HEK293 (cell line): ENCODE measurements around the gene BACH2.

Experiments
- CTCF ChIA-PET: fragments of 350-600 bp; formaldehyde crosslinking; extraction: SDS; loops from one replicate; lab custom pipeline; 2021; ENCODE audit warnings: antibody characterized with exemption; lab: Yijun Ruan, JAX
- POLR2A ChIA-PET: fragments of 300-600 bp; formaldehyde crosslinking; extraction: SDS; loops from one replicate; lab custom pipeline; 2020; ENCODE audit warnings: antibody characterized with exemption, inconsistent platforms; lab: Yijun Ruan, JAX
- H3K27ac ChIP-seq: fragments of 200-500 bp; sonication (Bioruptor generic); 2 replicates; pipeline ENCODE4 v1.5.1; 2014; ENCODE audit warnings: low read depth, low read length, control low read depth, inconsistent platforms; ENCODE audit errors: extremely low read depth
- H3K36me3 ChIP-seq, 2 experiments: fragments of 200-500 bp in 1 of 2; sonication (Bioruptor generic) in 1 of 2; 1 replicate in 1 of 2; 2 replicates in 1 of 2; pipeline ENCODE4 v1.5.1; 2014 to 2017; ENCODE audit warnings: inconsistent platforms in 2 of 2, low read length in 2 of 2; ENCODE audit not compliant: control insufficient read depth in 2 of 2, insufficient read depth in 1 of 2
- H3K4me1 ChIP-seq: fragments of 200-500 bp; sonication (Bioruptor generic); 2 replicates; pipeline ENCODE4 v1.5.1; 2014; ENCODE audit warnings: mild to moderate bottlenecking, low read length, inconsistent platforms; ENCODE audit not compliant: control insufficient read depth, insufficient read depth
- H3K4me3 ChIP-seq: 2 replicates; pipeline ENCODE4 v1.5.1; 2011; ENCODE audit warnings: low read depth, mild to moderate bottlenecking, control low read depth, low read length, moderate library complexity
- H3K9me3 ChIP-seq: fragments of 200-500 bp; sonication (Bioruptor generic); 2 replicates; pipeline ENCODE4 v1.5.1; 2014; ENCODE audit warnings: low read depth, low read length, inconsistent platforms; ENCODE audit not compliant: control insufficient read depth, insufficient read depth
- CTCF ChIP-seq: fragments of 450-650 bp; formaldehyde crosslinking; IDR thresholded peaks from 2 replicates; pipeline ENCODE4 v1.5.1; 2016; ENCODE audit warnings: missing biosample characterization, missing genetic modification characterization
- EGR2 ChIP-seq: fragments of 450-650 bp; formaldehyde crosslinking; IDR thresholded peaks from 2 replicates; pipeline ENCODE4 v1.5.1; 2016; ENCODE audit warnings: low read depth, missing biosample characterization, missing genetic modification characterization
- IKZF3 ChIP-seq: fragments of 450-650 bp; IDR thresholded peaks from 2 replicates; pipeline ENCODE4 v1.5.0; 2018; ENCODE audit warnings: missing biosample characterization, mild to moderate bottlenecking, missing genetic modification characterization, moderate library complexity
- SP7 ChIP-seq: fragments of 450-650 bp; formaldehyde crosslinking; IDR thresholded peaks from 2 replicates; pipeline ENCODE4 v1.5.1; 2016; ENCODE audit warnings: missing biosample characterization, missing genetic modification characterization
- ZBTB44 ChIP-seq: fragments of 450-650 bp; IDR thresholded peaks from 2 replicates; pipeline ENCODE4 v1.5.1; 2018; ENCODE audit warnings: missing biosample characterization, mild to moderate bottlenecking, missing genetic modification characterization
- ZNF140 ChIP-seq: fragments of 450-650 bp; formaldehyde crosslinking; IDR thresholded peaks from 2 replicates; pipeline ENCODE4 v1.5.1; 2016; ENCODE audit warnings: missing biosample characterization, missing genetic modification characterization
- ZNF174 ChIP-seq: fragments of 450-650 bp; formaldehyde crosslinking; IDR thresholded peaks from 2 replicates; pipeline ENCODE4 v1.5.0; 2017; ENCODE audit warnings: missing biosample characterization, mild to moderate bottlenecking, missing genetic modification characterization
- ZNF350 ChIP-seq: fragments of 450-650 bp; formaldehyde crosslinking; IDR thresholded peaks from 2 replicates; pipeline ENCODE4 v1.5.0; 2017; ENCODE audit warnings: missing biosample characterization, mild to moderate bottlenecking, missing genetic modification characterization
- ZNF391 ChIP-seq: fragments of 450-650 bp; formaldehyde crosslinking; IDR thresholded peaks from 2 replicates; pipeline ENCODE4 v1.5.1; 2016; ENCODE audit warnings: low read depth, missing biosample characterization, missing genetic modification characterization, borderline replicate concordance
- ZNF398 ChIP-seq: fragments of 450-650 bp; formaldehyde crosslinking; IDR thresholded peaks from 2 replicates; pipeline ENCODE4 v1.5.1; 2017; ENCODE audit warnings: missing biosample characterization, missing genetic modification characterization
- ZNF555 ChIP-seq: fragments of 450-650 bp; formaldehyde crosslinking; conservative IDR thresholded peaks from 2 replicates; pipeline ENCODE4 v1.5.1; 2017; ENCODE audit warnings: missing biosample characterization, mild to moderate bottlenecking, missing genetic modification characterization, inconsistent platforms
- ZNF560 ChIP-seq: fragments of 450-650 bp; formaldehyde crosslinking; IDR thresholded peaks from 2 replicates; pipeline ENCODE4 v1.5.1; 2017; ENCODE audit warnings: missing biosample characterization, missing genetic modification characterization, borderline replicate concordance
- ZNF664 ChIP-seq: fragments of 450-650 bp; formaldehyde crosslinking; IDR thresholded peaks from 2 replicates; pipeline ENCODE4 v1.5.1; 2016; ENCODE audit warnings: missing biosample characterization, missing genetic modification characterization
- ZNF776 ChIP-seq: fragments of 450-650 bp; formaldehyde crosslinking; IDR thresholded peaks from 2 replicates; pipeline ENCODE4 v1.5.0; 2017; ENCODE audit warnings: missing biosample characterization, missing genetic modification characterization, borderline replicate concordance
- TF ChIP-seq, protein P1 (sequence below): fragments of 450-650 bp; formaldehyde crosslinking; IDR thresholded peaks from 2 replicates; pipeline ENCODE4 v1.5.1; 2016; ENCODE audit warnings: missing biosample characterization, missing genetic modification characterization

BACH2 gene

DNA sequence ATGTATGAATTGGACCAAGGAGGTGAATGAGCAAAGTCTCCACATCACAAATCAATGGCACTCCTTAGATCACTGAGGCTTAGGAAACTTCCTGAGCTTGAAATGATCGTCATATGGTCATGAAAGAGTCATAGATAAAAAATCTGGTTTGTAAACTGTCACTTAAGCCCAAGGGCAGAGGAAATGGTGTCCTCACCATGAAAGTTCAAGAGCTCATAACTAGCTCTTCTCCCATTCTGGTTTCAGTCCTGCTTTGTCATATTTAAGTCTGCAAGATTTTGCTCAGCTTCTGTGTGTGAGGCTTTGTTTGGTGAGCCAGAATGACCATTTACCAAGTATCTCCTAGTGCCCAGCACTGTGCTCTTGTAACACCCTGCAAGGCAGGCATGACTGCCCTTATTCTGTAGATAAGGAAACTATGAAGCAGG is 341.9 kb downstream of the BACH2 start (continued):
- no peak for TF ChIP-seq ZNF398 (tag by site-specific recombination)
- TF ChIP-seq, protein P1, sequence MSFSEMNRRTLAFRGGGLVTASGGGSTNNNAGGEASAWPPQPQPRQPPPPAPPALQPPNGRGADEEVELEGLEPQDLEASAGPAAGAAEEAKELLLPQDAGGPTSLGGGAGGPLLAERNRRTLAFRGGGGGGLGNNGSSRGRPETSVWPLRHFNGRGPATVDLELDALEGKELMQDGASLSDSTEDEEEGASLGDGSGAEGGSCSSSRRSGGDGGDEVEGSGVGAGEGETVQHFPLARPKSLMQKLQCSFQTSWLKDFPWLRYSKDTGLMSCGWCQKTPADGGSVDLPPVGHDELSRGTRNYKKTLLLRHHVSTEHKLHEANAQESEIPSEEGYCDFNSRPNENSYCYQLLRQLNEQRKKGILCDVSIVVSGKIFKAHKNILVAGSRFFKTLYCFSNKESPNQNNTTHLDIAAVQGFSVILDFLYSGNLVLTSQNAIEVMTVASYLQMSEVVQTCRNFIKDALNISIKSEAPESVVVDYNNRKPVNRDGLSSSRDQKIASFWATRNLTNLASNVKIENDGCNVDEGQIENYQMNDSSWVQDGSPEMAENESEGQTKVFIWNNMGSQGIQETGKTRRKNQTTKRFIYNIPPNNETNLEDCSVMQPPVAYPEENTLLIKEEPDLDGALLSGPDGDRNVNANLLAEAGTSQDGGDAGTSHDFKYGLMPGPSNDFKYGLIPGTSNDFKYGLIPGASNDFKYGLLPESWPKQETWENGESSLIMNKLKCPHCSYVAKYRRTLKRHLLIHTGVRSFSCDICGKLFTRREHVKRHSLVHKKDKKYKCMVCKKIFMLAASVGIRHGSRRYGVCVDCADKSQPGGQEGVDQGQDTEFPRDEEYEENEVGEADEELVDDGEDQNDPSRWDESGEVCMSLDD (tag by site-specific recombination) = no peak
- TF ChIP-seq EGR2 (tag by site-specific recombination) = no peak
- no peak for TF ChIP-seq CTCF
- TF ChIP-seq ZNF664 (tag by site-specific recombination) = no peak
- no peak for TF ChIP-seq IKZF3 (tag by site-specific recombination)
- TF ChIP-seq ZNF560 (tag by site-specific recombination) = no peak
- TF ChIP-seq, all 188 proteins: peak for 0

DNA sequence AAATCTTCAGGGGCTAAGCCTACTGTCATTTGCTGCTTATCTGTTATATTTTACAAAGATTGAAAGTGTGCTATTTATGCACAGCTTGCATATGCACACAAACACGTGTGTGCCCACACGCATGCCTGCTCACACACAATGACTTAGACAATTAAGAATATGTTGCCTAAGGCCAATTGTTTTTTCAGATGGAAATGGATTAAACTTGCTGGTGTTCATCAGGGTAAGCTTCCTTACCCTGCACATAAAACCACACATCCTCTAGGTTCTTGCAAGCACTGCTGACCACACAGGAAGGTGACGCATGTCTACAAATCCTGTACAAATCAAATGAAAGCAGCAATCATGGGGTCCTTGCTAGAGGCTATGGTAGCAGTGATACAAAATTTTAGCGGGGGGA is 344.0 kb downstream of the BACH2 start:
- Histone ChIP-seq H3K27ac (no peak overlapping the region), H3K4me1 (no peaks in the 10 kb centered on the region), H3K4me3 (no peak overlapping the region), H3K36me3 (peaks cover 0 to 17% of the 10 kb centered on the region in 2 experiments; a peak in 1 of 3 replicates), H3K9me3 (no peaks in the 10 kb centered on the region)
- TF ChIP-seq ZNF776 = no peak
- peak; percentile 15; the same call in 1 of the 2 replicates for TF ChIP-seq ZBTB44 (tag by site-specific recombination)
- CTCF ChIA-PET = interaction anchor here (1.2 to 1.9 kb wide), 2 partner anchors 12 to 334 kb away, joined by 3 to 16 read pairs; no protein-coding TSS in a partner anchor
- POLR2A ChIA-PET = no interaction called here

- Histone ChIP-seq H3K36me3 (peaks cover 0 to 17% of the 10 kb centered on the region in 2 experiments; a peak in 1 of 3 replicates), H3K4me3 (no peak overlapping the region), H3K4me1 (no peaks in the 10 kb centered on the region)
- POLR2A ChIA-PET = no interaction called here
- TF ChIP-seq SP7 (tag by site-specific recombination) (no peak), ZNF174 (no peak), ZNF350 (no peak), ZNF555 (no peak), ZNF140 (tag by site-specific recombination) (no peak), ZNF391 (no peak)
- TF ChIP-seq, all 188 proteins: peak for 0
- CTCF ChIA-PET = interaction anchor here (1.2 to 1.9 kb wide), 2 partner anchors 11 to 334 kb away, joined by 3 to 16 read pairs; no protein-coding TSS in a partner anchor
- Histone ChIP-seq H3K27ac (no peak overlapping the region), H3K9me3 (no peaks in the 10 kb centered on the region)
These were observed 344.5 kb downstream of the BACH2 start for GRCh38 chr6:89952105-89952671.
